SK-N-SH treated with all-trans-retinoic acid at 6 μM for 48 hours (cell line): ENCODE data around the gene LAMTOR2.

ENCODE experiments used
- ATAC-seq: fragments of 200-7000 bp; cut with Tn5 transposase; 3 replicates; pipeline ENCODE4 v1.9.1; 2020; ENCODE audit warnings: mild to moderate bottlenecking, moderate library complexity
- ARNTL ChIP-seq: fragments of 450-650 bp; formaldehyde crosslinking; IDR thresholded peaks from 2 replicates; pipeline ENCODE4 v1.5.0; 2020; ENCODE audit warnings: low read depth, mild to moderate bottlenecking, moderate library complexity, borderline replicate concordance
- BACH2 ChIP-seq: fragments of 250-450 bp; sonication (Bioruptor Pico); IDR thresholded peaks from 2 replicates; pipeline ENCODE4 v1.9.0; 2021; ENCODE audit warnings: mild to moderate bottlenecking, borderline replicate concordance
- CREB5 ChIP-seq: fragments of 250-450 bp; sonication (Bioruptor Pico); IDR thresholded peaks from 2 replicates; pipeline ENCODE4 v1.5.1; 2020; ENCODE audit warnings: low read depth, mild to moderate bottlenecking, moderate library complexity
- CSDC2 ChIP-seq: fragments of 250-450 bp; sonication (Bioruptor Pico); IDR thresholded peaks from 2 replicates; pipeline ENCODE4 v1.5.0; 2020; ENCODE audit warnings: mild to moderate bottlenecking, moderate library complexity
- CSRNP3 ChIP-seq: fragments of 250-450 bp; sonication (Bioruptor Pico); IDR thresholded peaks from 2 replicates; pipeline ENCODE4 v1.5.1; 2021; ENCODE audit warnings: mild to moderate bottlenecking, moderate library complexity
- ESRRG ChIP-seq: fragments of 250-450 bp; sonication (Bioruptor Pico); IDR thresholded peaks from 2 replicates; pipeline ENCODE4 v1.6.1; 2021; ENCODE audit warnings: mild to moderate bottlenecking
- GLIS3 ChIP-seq: fragments of 250-450 bp; sonication (Bioruptor Pico); IDR thresholded peaks from 2 replicates; pipeline ENCODE4 v1.5.0; 2020; ENCODE audit warnings: mild to moderate bottlenecking, moderate library complexity
- ISL1 ChIP-seq: fragments of 250-450 bp; sonication (Bioruptor Pico); IDR thresholded peaks from 2 replicates; pipeline ENCODE4 v2.1.2; 2022; ENCODE audit warnings: mild to moderate bottlenecking, moderate library complexity
- OSR1 ChIP-seq: fragments of 250-450 bp; sonication (Bioruptor Pico); IDR thresholded peaks from 2 replicates; pipeline ENCODE4 v1.8.0; 2022; ENCODE audit warnings: moderate library complexity, mild to moderate bottlenecking, inconsistent platforms
- PATZ1 ChIP-seq: fragments of 250-450 bp; sonication (Bioruptor Pico); IDR thresholded peaks from 2 replicates; pipeline ENCODE4 v1.8.0; 2020; ENCODE audit warnings: mild to moderate bottlenecking, moderate library complexity, borderline replicate concordance
- POU6F1 ChIP-seq: fragments of 250-450 bp; sonication (Bioruptor Pico); IDR thresholded peaks from 2 replicates; pipeline ENCODE4 v1.8.0; 2021; ENCODE audit warnings: low read depth, mild to moderate bottlenecking, moderate library complexity, borderline replicate concordance
- SNAI2 ChIP-seq: fragments of 250-450 bp; sonication (Bioruptor Pico); IDR thresholded peaks from 2 replicates; pipeline ENCODE4 v1.5.0; 2020; ENCODE audit warnings: mild to moderate bottlenecking, moderate library complexity
- TCF4 ChIP-seq: fragments of 250-450 bp; sonication (Bioruptor Pico); IDR thresholded peaks from 2 replicates; pipeline ENCODE4 v1.8.0; 2021; ENCODE audit warnings: mild to moderate bottlenecking, moderate library complexity, borderline replicate concordance
- TSHZ2 ChIP-seq: fragments of 250-450 bp; sonication (Bioruptor Pico); IDR thresholded peaks from 2 replicates; pipeline ENCODE4 v1.5.0; 2020; ENCODE audit warnings: mild to moderate bottlenecking, moderate library complexity
- ZC3H10 ChIP-seq: fragments of 250-450 bp; sonication (Bioruptor Pico); IDR thresholded peaks from 2 replicates; pipeline ENCODE4 v1.5.1; 2021; ENCODE audit warnings: mild to moderate bottlenecking, moderate library complexity
- ZFP3 ChIP-seq: fragments of 250-450 bp; sonication (Bioruptor Pico); IDR thresholded peaks from 2 replicates; pipeline ENCODE4 v1.5.0; 2020; ENCODE audit warnings: mild to moderate bottlenecking, moderate library complexity
- ZNF565 ChIP-seq: fragments of 450-650 bp; formaldehyde crosslinking; conservative IDR thresholded peaks from 2 replicates; pipeline ENCODE4 v1.5.0; 2020; ENCODE audit warnings: low read depth, mild to moderate bottlenecking, moderate library complexity
- ZNF70 ChIP-seq: fragments of 450-650 bp; formaldehyde crosslinking; IDR thresholded peaks from 2 replicates; pipeline ENCODE4 v1.5.0; 2020; ENCODE audit warnings: mild to moderate bottlenecking, moderate library complexity
- ZNF8 ChIP-seq: fragments of 450-650 bp; formaldehyde crosslinking; IDR thresholded peaks from 2 replicates; pipeline ENCODE4 v1.5.0; 2020; ENCODE audit warnings: mild to moderate bottlenecking, moderate library complexity

The LAMTOR2 gene

GRCh38 chr1:156100205-156100995, 45.8 kb downstream of the LAMTOR2 start (continued):
- TF ChIP-seq CSRNP3 (CRISPR knock-in tag): no peak
- no peak for TF ChIP-seq ZC3H10
- no peak for TF ChIP-seq ZNF565 (CRISPR knock-in tag)
- no peak for TF ChIP-seq POU6F1 (CRISPR knock-in tag)
- no peak for TF ChIP-seq CSDC2
- TF ChIP-seq SNAI2 (CRISPR knock-in tag): no peak

GRCh38 chr1:156101880-156102279, 47.3 kb downstream of the LAMTOR2 start:
- ATAC-seq: no peak
- no peak for TF ChIP-seq CSDC2
- no peak for TF ChIP-seq TSHZ2 (CRISPR knock-in tag)
- no peak for TF ChIP-seq ZNF8

- ATAC-seq: peak; percentile 3
- TF ChIP-seq SNAI2 (CRISPR knock-in tag) (no peak), CREB5 (no peak), ISL1 (CRISPR knock-in tag) (no peak), ZNF565 (CRISPR knock-in tag) (no peak), TSHZ2 (CRISPR knock-in tag) (no peak), ZFP3 (CRISPR knock-in tag) (no peak), TCF4 (no peak), ZC3H10 (no peak), GLIS3 (CRISPR knock-in tag) (no peak), ARNTL (no peak), BACH2 (CRISPR knock-in tag) (no peak), ZNF70 (CRISPR knock-in tag) (no peak), ESRRG (CRISPR knock-in tag) (no peak), CSRNP3 (CRISPR knock-in tag) (no peak), OSR1 (CRISPR knock-in tag) (no peak), PATZ1 (CRISPR knock-in tag) (no peak), POU6F1 (CRISPR knock-in tag) (no peak)
Observed at GRCh38 chr1:156102633-156103511, 48.3 kb downstream of the LAMTOR2 start.
